HG02943 (cell line): ENCODE results near the gene ITIH4.

Experiments
- ATAC-seq: cut with Tn5 transposase; IDR thresholded peaks from one replicate; pipeline ENCODE4 v1.9.1; 2021; ENCODE audit warnings: mild to moderate bottlenecking, low read depth, moderate library complexity; ENCODE audit not compliant: unreplicated experiment

The ITIH4 gene

GRCh38 chr3:52849656-52850055 is 19.2 kb upstream of the ITIH4 start:
- ATAC-seq, result no peak

GRCh38 chr3:52848617-52849016 is 18.1 kb upstream of the ITIH4 start:
- no peak for ATAC-seq

GRCh38 chr3:52847726-52848125 is 17.3 kb upstream of the ITIH4 start:
- ATAC-seq, result no peak

GRCh38 chr3:52847241-52847640 is 16.8 kb upstream of the ITIH4 start:
- no peak for ATAC-seq

GRCh38 chr3:52846432-52846965 is 16.0 kb upstream of the ITIH4 start:
- ATAC-seq, result no peak

GRCh38 chr3:52845691-52846431 is 15.4 kb upstream of the ITIH4 start:
- ATAC-seq, result no peak

- no peak for ATAC-seq
Measured at GRCh38 chr3:52845157-52845556, 14.7 kb upstream of the ITIH4 start.

GRCh38 chr3:52844290-52844975 is 14.0 kb upstream of the ITIH4 start:
- no peak for ATAC-seq

GRCh38 chr3:52843881-52844280 is 13.4 kb upstream of the ITIH4 start:
- ATAC-seq, result no peak

GRCh38 chr3:52843108-52843865 is 12.8 kb upstream of the ITIH4 start:
- no peak for ATAC-seq

- no peak for ATAC-seq
Measured at GRCh38 chr3:52842424-52842823, 12.0 kb upstream of the ITIH4 start.

- no peak for ATAC-seq
Measured at GRCh38 chr3:52841981-52842340, 11.5 kb upstream of the ITIH4 start.

GRCh38 chr3:52841211-52841980 is 10.9 kb upstream of the ITIH4 start:
- ATAC-seq, result no peak

- no peak for ATAC-seq
Measured at GRCh38 chr3:52839892-52840545, 9.5 kb upstream of the ITIH4 start.

GRCh38 chr3:52839268-52839575 is 8.8 kb upstream of the ITIH4 start:
- no peak for ATAC-seq

GRCh38 chr3:52838561-52839267 is 8.2 kb upstream of the ITIH4 start:
- ATAC-seq, result no peak

- ATAC-seq, result no peak
Measured at GRCh38 chr3:52836986-52837385, 6.5 kb upstream of the ITIH4 start.

GRCh38 chr3:52836471-52836845 is 6.0 kb upstream of the ITIH4 start:
- no peak for ATAC-seq

GRCh38 chr3:52835766-52836470 is 5.4 kb upstream of the ITIH4 start:
- ATAC-seq, result no peak
